Panc1 (cell line): ENCODE data around the gene OVOL1. TPM values are rescaled to one million over a fixed set of nuclear protein-coding genes. Genes with fewer than 3 reads are reported as not detected.
"Not testable (repeated sequence)": the region's sequence is repeated elsewhere in the genome, so short reads cannot be mapped to it uniquely, and the experiment has no call there.

ENCODE experiments used
- ATAC-seq: fragments of 200-7000 bp; cut with Tn5 transposase; 2 replicates; pipeline ENCODE4 v1.9.1; 2020; ENCODE audit warnings: mild to moderate bottlenecking, moderate library complexity
- BruUV-seq: library from RNA; stranded (reverse); fragments of 400-500 nt; replicated peaks from 2 replicates; lab custom pipeline; 2021; lab: Mats Ljungman, UMichigan
- CTCF ChIA-PET: fragments of 300-600 bp; sonication (Branson Sonifier 250); formaldehyde crosslinking; loops from one replicate; lab custom pipeline; 2022; ENCODE audit warnings: antibody characterized with exemption; lab: Charles Lee
- POLR2A ChIA-PET: fragments of 300-600 bp; sonication (Branson Sonifier 250); formaldehyde crosslinking; loops from one replicate; lab custom pipeline; 2022; ENCODE audit warnings: antibody characterized with exemption; lab: Charles Lee
- DNase-seq: peaks from one replicate; pipeline ENCODE4 v3.0.0-alpha.2; 2010; ENCODE audit warnings: low read depth, low spot score
- H3K27ac ChIP-seq: 2 replicates; pipeline ENCODE4 v1.5.1; 2011; ENCODE audit warnings: mild to moderate bottlenecking, low read length, inconsistent platforms
- H3K27me3 ChIP-seq: fragments of 200-500 bp; sonication (Bioruptor generic); 2 replicates; pipeline ENCODE4 v1.6.0; 2014; ENCODE audit warnings: low read length, inconsistent platforms; ENCODE audit not compliant: control insufficient read depth, insufficient read depth
- H3K36me3 ChIP-seq: fragments of 200-500 bp; sonication (Bioruptor generic); 2 replicates; pipeline ENCODE4 v1.5.1; 2014; ENCODE audit warnings: inconsistent platforms, mild to moderate bottlenecking, low read length, moderate library complexity; ENCODE audit not compliant: control insufficient read depth, insufficient read depth
- H3K4me1 ChIP-seq: 2 replicates; pipeline ENCODE4 v1.5.1; 2011; ENCODE audit warnings: inconsistent platforms, mild to moderate bottlenecking, low read length, moderate library complexity; ENCODE audit not compliant: control insufficient read depth, insufficient read depth
- H3K4me3 ChIP-seq, 2 experiments: 2 replicates each; pipeline ENCODE4 v1.5.1; 2011 to 2012; ENCODE audit warnings: low read depth in 2 of 2, low read length in 2 of 2, mild to moderate bottlenecking in 2 of 2, inconsistent platforms in 1 of 2, moderate library complexity in 1 of 2
- H3K9me3 ChIP-seq: fragments of 200-500 bp; sonication (Bioruptor generic); 2 replicates; pipeline ENCODE4 v1.5.1; 2014; ENCODE audit warnings: low read depth, mild to moderate bottlenecking, inconsistent platforms, low read length, moderate library complexity; ENCODE audit not compliant: control insufficient read depth, insufficient read depth
- POLR2AphosphoS5 ChIP-seq: IDR thresholded peaks from 2 replicates; pipeline ENCODE4 v1.6.1; 2012; ENCODE audit warnings: mild to moderate bottlenecking, low read depth, low read length, moderate library complexity
- SIN3A ChIP-seq: IDR thresholded peaks from 2 replicates; pipeline ENCODE4 v1.6.1; 2012; ENCODE audit warnings: low read depth, mild to moderate bottlenecking, low read length, moderate library complexity, borderline replicate concordance; ENCODE audit not compliant: insufficient read depth
- TCF7L2 ChIP-seq: IDR thresholded peaks from 2 replicates; pipeline ENCODE4 v1.6.1; 2011; ENCODE audit warnings: mild to moderate bottlenecking, low read depth, low read length, inconsistent platforms
- in situ Hi-C: cut with HindIII; loops from 2 replicates; pipeline ENCODE4 v1.10.0; 2016; ENCODE audit warnings: low sequenced_read_pairs, low pct_unique_long_range_greater_than_20kb
- intact Hi-C: fragments of 100-400 bp; cut with micrococcal nuclease; formaldehyde crosslinking; loops from one replicate; pipeline ENCODE4 v1.10.0; 2022; ENCODE audit not compliant: unreplicated experiment
- total RNA-seq: library from RNA; stranded (reverse); gene quantifications from one replicate; pipeline ENCODE4 v1.2.1, GENCODE V29; 2021; ENCODE audit not compliant: unreplicated experiment
- TF ChIP-seq, protein P1 (sequence below): fragments of 450-650 bp; IDR thresholded peaks from 2 replicates; pipeline ENCODE4 v1.5.1; 2017; ENCODE audit warnings: mild to moderate bottlenecking
- TF ChIP-seq, protein P2 (sequence below), 2 experiments: IDR thresholded peaks; 2 replicates each; pipeline ENCODE4 v1.6.1; 2011 to 2012; ENCODE audit warnings: low read depth in 2 of 2, control low read depth in 1 of 2, low read length in 1 of 2, mild to moderate bottlenecking in 1 of 2, moderate library complexity in 1 of 2; ENCODE audit not compliant: insufficient read depth in 1 of 2

Gene OVOL1
- total RNA-seq, 1 experiment from 2014 or later: 0.23 TPM

DNA sequence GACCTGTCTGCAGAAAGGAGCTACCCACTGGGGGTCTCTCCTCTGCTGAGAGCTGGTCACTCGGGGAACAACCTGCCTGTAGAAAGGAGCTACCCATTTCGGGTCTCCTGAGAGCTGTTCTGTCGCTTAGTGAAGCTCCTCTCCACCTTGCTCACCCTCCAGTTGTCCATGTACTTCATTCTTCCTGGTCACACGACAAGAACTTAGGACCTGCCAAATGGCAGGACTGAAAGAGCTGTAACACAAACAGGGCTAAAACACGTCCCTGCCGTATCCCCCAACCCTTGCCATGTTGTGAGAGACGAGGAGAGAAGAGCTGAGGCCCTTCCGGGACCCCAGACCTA is 42.2 kb upstream of the OVOL1 start:
- intact Hi-C loops (no loop called here), in situ Hi-C loops (no loop called here)
- peak; percentile 54 for ATAC-seq
- BruUV-seq: no TSS peak
- Histone ChIP-seq H3K36me3 (no peaks in the 10 kb centered on the region), H3K4me1 (0 out of 2 replicates have a peak, but pooled peaks cover 7% of the 10 kb centered on the region), H3K4me3 (no peak overlapping the region), H3K27me3 (peaks cover 5% of the 10 kb centered on the region; the same call in 1 of the 2 replicates), H3K9me3 (no peaks in the 10 kb centered on the region), H3K27ac (no peak overlapping the region)
- POLR2A ChIA-PET: interaction anchor here (0.5 to 0.7 kb wide), 2 partner anchors 104 to 1503 kb away, joined by 5 to 7 read pairs; no protein-coding TSS in a partner anchor
- CTCF ChIA-PET: interaction anchor here (0.6 to 1.7 kb wide), 17 partner anchors 15 to 198 kb away, joined by 3 to 15 read pairs (median 4); partner anchors contain the start of gene KAT5
- no peak for TF ChIP-seq POLR2AphosphoS5
- TF ChIP-seq, protein P1, sequence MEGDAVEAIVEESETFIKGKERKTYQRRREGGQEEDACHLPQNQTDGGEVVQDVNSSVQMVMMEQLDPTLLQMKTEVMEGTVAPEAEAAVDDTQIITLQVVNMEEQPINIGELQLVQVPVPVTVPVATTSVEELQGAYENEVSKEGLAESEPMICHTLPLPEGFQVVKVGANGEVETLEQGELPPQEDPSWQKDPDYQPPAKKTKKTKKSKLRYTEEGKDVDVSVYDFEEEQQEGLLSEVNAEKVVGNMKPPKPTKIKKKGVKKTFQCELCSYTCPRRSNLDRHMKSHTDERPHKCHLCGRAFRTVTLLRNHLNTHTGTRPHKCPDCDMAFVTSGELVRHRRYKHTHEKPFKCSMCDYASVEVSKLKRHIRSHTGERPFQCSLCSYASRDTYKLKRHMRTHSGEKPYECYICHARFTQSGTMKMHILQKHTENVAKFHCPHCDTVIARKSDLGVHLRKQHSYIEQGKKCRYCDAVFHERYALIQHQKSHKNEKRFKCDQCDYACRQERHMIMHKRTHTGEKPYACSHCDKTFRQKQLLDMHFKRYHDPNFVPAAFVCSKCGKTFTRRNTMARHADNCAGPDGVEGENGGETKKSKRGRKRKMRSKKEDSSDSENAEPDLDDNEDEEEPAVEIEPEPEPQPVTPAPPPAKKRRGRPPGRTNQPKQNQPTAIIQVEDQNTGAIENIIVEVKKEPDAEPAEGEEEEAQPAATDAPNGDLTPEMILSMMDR: peak; percentile 64
- TF ChIP-seq, protein P2, sequence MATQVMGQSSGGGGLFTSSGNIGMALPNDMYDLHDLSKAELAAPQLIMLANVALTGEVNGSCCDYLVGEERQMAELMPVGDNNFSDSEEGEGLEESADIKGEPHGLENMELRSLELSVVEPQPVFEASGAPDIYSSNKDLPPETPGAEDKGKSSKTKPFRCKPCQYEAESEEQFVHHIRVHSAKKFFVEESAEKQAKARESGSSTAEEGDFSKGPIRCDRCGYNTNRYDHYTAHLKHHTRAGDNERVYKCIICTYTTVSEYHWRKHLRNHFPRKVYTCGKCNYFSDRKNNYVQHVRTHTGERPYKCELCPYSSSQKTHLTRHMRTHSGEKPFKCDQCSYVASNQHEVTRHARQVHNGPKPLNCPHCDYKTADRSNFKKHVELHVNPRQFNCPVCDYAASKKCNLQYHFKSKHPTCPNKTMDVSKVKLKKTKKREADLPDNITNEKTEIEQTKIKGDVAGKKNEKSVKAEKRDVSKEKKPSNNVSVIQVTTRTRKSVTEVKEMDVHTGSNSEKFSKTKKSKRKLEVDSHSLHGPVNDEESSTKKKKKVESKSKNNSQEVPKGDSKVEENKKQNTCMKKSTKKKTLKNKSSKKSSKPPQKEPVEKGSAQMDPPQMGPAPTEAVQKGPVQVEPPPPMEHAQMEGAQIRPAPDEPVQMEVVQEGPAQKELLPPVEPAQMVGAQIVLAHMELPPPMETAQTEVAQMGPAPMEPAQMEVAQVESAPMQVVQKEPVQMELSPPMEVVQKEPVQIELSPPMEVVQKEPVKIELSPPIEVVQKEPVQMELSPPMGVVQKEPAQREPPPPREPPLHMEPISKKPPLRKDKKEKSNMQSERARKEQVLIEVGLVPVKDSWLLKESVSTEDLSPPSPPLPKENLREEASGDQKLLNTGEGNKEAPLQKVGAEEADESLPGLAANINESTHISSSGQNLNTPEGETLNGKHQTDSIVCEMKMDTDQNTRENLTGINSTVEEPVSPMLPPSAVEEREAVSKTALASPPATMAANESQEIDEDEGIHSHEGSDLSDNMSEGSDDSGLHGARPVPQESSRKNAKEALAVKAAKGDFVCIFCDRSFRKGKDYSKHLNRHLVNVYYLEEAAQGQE (IDR thresholded peaks at IDR 0.05; ENCODE audit: insufficient read depth in 1 of 2, low read depth in 2 of 2, low read length in 1 of 2): no peak
- DNase-seq: no peak

DNA sequence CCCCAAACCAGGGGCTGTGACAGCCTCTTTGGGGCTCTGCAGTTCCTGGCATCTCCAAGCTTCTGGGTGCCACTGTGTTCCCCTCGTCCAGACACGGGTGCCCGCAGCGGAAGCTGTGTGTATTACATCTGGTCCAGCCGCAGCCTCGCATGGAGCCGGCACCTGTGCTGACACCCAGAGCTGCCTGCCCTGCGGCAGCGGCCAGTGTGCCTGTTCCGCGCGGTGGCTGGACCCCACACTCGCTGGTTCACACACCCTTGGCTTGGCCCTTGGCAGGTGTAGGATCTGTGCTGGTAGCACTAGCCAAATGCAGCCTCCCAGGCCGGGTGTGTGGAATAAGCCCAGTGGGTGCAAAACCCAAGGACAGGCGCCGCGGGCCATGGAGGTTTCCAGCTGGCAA is 41.8 kb upstream of the OVOL1 start:
- POLR2A ChIA-PET: interaction anchor here (0.5 to 0.7 kb wide), 2 partner anchors 103 to 1503 kb away, joined by 5 to 7 read pairs; no protein-coding TSS in a partner anchor
- CTCF ChIA-PET: interaction anchor here (0.6 to 1.7 kb wide), 17 partner anchors 15 to 198 kb away, joined by 3 to 15 read pairs (median 4); partner anchors contain the start of gene KAT5
- H3K4me1 ChIP-seq: 0 out of 2 replicates have a peak, but pooled peaks cover 7% of the 10 kb centered on the region

DNA sequence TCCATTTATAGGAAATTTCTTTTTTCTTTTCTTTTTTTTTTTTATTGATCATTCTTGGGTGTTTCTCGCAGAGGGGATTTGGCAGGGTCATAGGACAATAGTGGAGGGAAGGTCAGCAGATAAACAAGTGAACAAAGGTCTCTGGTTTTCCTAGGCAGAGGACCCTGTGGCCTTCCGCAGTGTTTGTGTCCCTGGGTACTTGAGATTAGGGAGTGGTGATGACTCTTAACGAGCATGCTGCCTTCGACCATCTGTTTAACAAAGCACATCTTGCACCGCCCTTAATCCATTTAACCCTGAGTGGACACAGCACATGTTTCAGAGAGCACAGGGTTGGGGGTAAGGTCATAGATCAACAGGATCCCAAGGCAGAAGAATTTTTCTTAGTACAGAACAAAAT is 24.7 kb upstream of the OVOL1 start:
- H3K27me3 ChIP-seq, H3K9me3 ChIP-seq, DNase-seq, H3K4me3 ChIP-seq, CTCF ChIA-PET, ATAC-seq, intact Hi-C loops, BruUV-seq, H3K36me3 ChIP-seq, H3K4me1 ChIP-seq, POLR2A ChIA-PET, H3K27ac ChIP-seq: not testable (repeated sequence)
- in situ Hi-C loops: loop anchor here (5.0 kb wide), 1 partner anchor 50 kb away; no protein-coding TSS in a partner anchor

More for the DNA sequence above, 41.8 kb upstream of the OVOL1 start:
- in situ Hi-C loops: no loop called here
- TF ChIP-seq POLR2AphosphoS5: no peak
- no peak for TF ChIP-seq TCF7L2
- TF ChIP-seq, protein P1: no peak
- TF ChIP-seq, protein P2 (IDR thresholded peaks at IDR 0.05; ENCODE audit: insufficient read depth in 1 of 2, low read depth in 2 of 2, low read length in 1 of 2): no peak
- no peak for TF ChIP-seq SIN3A
- no peaks in the 10 kb centered on the region for H3K9me3 ChIP-seq
- peaks cover 6% of the 10 kb centered on the region; the same call in 1 of the 2 replicates for H3K27me3 ChIP-seq
- peak; percentile 13; the same call in 1 of the 2 replicates for ATAC-seq
- no peak overlapping the region for H3K4me3 ChIP-seq
- intact Hi-C loops: no loop called here
- H3K36me3 ChIP-seq: no peaks in the 10 kb centered on the region
- no peak for DNase-seq
- no peak overlapping the region for H3K27ac ChIP-seq
- BruUV-seq: no TSS peak
